Common myeloid progenitor, CD34-positive (primary cell): ENCODE results near the gene MCM7.
"Not testable (repeated sequence)": the region's sequence is repeated elsewhere in the genome, so short reads cannot be mapped to it uniquely, and the experiment has no call there.

Source experiments
- CTCF ChIA-PET: fragments of 350-600 bp; sonication (Branson Sonifier 250); formaldehyde crosslinking; loops from one replicate; lab custom pipeline; 2021; ENCODE audit warnings: antibody characterized with exemption; lab: Charles Lee
- POLR2A ChIA-PET: fragments of 350-600 bp; sonication (Branson Sonifier 250); formaldehyde crosslinking; loops from one replicate; lab custom pipeline; 2021; ENCODE audit warnings: antibody characterized with exemption; lab: Charles Lee
- DNase-seq, 3 donors: peaks; one replicate each; pipeline versions ENCODE4 v3.0.0 to v3.0.0-alpha.2; 2013
- H3K27ac ChIP-seq, 2 experiments: 1 replicate in 1 of 2; 2 replicates in 1 of 2; pipeline ENCODE4 v1.7.0; 2013; ENCODE audit warnings: inconsistent platforms in 2 of 2, low read length in 2 of 2, mild to moderate bottlenecking in 2 of 2, low read depth in 1 of 2, moderate library complexity in 1 of 2; ENCODE audit not compliant: severe bottlenecking in 2 of 2, insufficient read depth in 1 of 2, poor library complexity in 1 of 2
- H3K27me3 ChIP-seq, 5 experiments: replicated peaks in 2 of 5; 1 replicate in 3 of 5; 2 replicates in 2 of 5; pipeline versions ENCODE4 v1.6.1 to v1.7.0; 2013; ENCODE audit warnings: low read length in 4 of 5, mild to moderate bottlenecking in 2 of 5, moderate library complexity in 2 of 5, inconsistent platforms in 1 of 5; ENCODE audit not compliant: insufficient read depth in 5 of 5, control insufficient read depth in 4 of 5
- H3K36me3 ChIP-seq, 4 experiments: 1 replicate in 2 of 4; 2 replicates in 2 of 4; pipeline versions ENCODE4 v1.6.1 to v1.7.0; 2013; ENCODE audit warnings: low read length in 3 of 4, control low read depth in 1 of 4, mild to moderate bottlenecking in 1 of 4; ENCODE audit not compliant: control insufficient read depth in 4 of 4, insufficient read depth in 4 of 4
- H3K4me1 ChIP-seq, 4 experiments: 1 replicate in 3 of 4; 2 replicates in 1 of 4; pipeline versions ENCODE4 v1.6.1 to v1.7.1; 2013; ENCODE audit warnings: low read length in 3 of 4, mild to moderate bottlenecking in 3 of 4, control low read depth in 1 of 4, inconsistent platforms in 1 of 4, moderate library complexity in 1 of 4; ENCODE audit not compliant: control insufficient read depth in 4 of 4, insufficient read depth in 4 of 4; ENCODE audit errors: control extremely low read depth in 1 of 4
- H3K4me3 ChIP-seq, 7 experiments: 1 replicate in 4 of 7; 2 replicates in 3 of 7; pipeline versions ENCODE4 v1.5.1 to v1.7.0; 2013; ENCODE audit warnings: mild to moderate bottlenecking in 7 of 7, low read length in 6 of 7, moderate library complexity in 6 of 7, inconsistent platforms in 2 of 7, low read depth in 2 of 7, control low read depth in 1 of 7; ENCODE audit not compliant: insufficient read depth in 4 of 7, control insufficient read depth in 1 of 7; ENCODE audit errors: extremely low read depth in 1 of 7
- H3K9me3 ChIP-seq, 5 experiments: 1 replicate in 4 of 5; 2 replicates in 1 of 5; pipeline versions ENCODE4 v1.6.1 to v1.7.1; 2013; ENCODE audit warnings: low read length in 4 of 5, mild to moderate bottlenecking in 2 of 5, inconsistent platforms in 1 of 5, low read depth in 1 of 5, moderate library complexity in 1 of 5; ENCODE audit not compliant: control insufficient read depth in 4 of 5, insufficient read depth in 2 of 5; ENCODE audit errors: control extremely low read depth in 1 of 5
- WGBS: methylation state at CpG from one replicate; pipeline ENCODE4 v1.1.5; 2013; ENCODE audit not compliant: insufficient coverage; 5-methylcytosine and 5-hydroxymethylcytosine counted together

MCM7 gene

DNA sequence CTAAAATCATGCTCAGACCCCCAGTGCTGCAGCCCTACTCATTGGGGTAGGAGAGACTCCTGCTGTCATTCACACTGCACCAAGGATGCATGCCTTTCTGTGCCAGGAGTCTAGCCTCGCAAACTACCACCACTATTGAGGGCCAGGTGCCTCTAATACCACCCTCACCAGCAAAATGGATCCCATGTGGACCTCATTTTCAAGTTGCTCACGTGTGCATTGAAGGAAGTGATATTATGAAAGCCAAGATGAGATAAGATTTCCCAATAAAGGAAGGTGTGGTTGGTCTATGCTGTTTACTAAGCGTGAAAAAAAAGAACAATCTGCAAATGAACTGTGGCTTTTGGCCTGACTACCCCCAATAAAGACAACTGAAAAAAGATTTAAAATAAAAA is 40.4 kb upstream of the MCM7 start:
- no peaks in the 10 kb centered on the region for H3K9me3 ChIP-seq
- H3K36me3 ChIP-seq = no peaks in the 10 kb centered on the region
- CTCF ChIA-PET = interaction anchor here (1.1 to 3.8 kb wide), 2 partner anchors 10 to 13 kb away, joined by 3 to 20 read pairs; no protein-coding TSS in a partner anchor
- peaks cover 2 to 14% (median 8%) of the 10 kb centered on the region in 4 experiments for H3K4me1 ChIP-seq
- POLR2A ChIA-PET = no interaction called here
- WGBS = 0% methylated on average over 1 of the region's 3 CpGs
- no peaks in the 10 kb centered on the region for H3K27me3 ChIP-seq
- no peak overlapping the region for H3K27ac ChIP-seq
- H3K4me3 ChIP-seq = no peak overlapping the region
- peak in 1 of 3 donors; percentile 27 for DNase-seq

DNA sequence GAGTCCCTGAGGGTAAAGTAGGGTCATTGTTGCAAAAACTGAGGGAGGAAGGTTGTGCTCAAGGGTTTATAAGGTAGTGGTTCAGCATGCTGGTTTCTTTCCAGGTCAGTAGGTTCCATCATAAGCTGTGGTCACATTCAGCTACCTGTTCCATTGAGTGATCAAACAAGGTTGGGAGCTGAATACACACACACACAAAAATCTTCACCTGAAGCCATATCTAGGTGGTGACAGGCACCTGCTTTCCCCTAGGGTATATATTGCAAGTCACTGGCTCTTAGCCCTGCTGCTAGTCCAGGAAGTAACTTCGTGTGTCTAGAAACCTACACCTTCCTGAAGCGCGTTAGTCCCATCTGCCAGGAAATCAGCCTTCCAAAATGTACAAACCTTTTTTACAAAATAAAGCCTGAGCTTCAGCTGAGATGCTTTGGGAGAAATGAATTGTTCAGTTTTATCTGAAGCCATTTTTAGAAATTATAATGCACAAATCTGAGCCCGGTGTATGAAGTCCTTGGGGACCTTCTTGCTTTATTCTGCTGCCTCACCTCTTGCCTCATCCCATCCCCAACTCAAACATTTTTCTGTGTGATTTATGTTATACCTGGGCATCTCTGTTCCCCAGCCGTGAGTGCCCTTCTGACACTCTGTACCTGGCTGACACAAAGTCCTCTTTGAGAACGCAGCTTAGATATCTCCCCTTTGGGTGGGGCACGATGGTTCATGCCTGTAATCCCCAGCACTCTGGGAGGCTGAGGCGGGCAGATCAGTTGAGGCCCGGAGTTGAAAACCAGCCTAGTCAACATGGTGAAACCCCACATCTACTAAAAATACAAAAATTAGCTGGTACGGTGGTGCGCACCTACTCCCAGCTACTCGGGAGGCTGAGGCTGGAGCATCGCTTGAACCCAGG is 36.9 kb upstream of the MCM7 start:
- ChIA-PET POLR2A (interaction anchor here (0.6 kb wide), 1 partner anchor 1791 kb away, joined by 5 read pairs; no protein-coding TSS in a partner anchor), CTCF (interaction anchor here (1.3 to 11.4 kb wide), 4 partner anchors 10 to 148 kb away, joined by 3 to 127 read pairs (median 4); partner anchors contain the start of gene PVRIG)
- H3K9me3 ChIP-seq = no peaks in the 10 kb centered on the region
- WGBS = 67% methylated on average over 4 of the region's 13 CpGs
- DNase-seq = no peak
- no peaks in the 10 kb centered on the region for H3K36me3 ChIP-seq
- no peak overlapping the region for H3K27ac ChIP-seq
- no peak overlapping the region for H3K4me3 ChIP-seq
- peaks cover 2 to 14% (median 8%) of the 10 kb centered on the region in 4 experiments for H3K4me1 ChIP-seq
- no peaks in the 10 kb centered on the region for H3K27me3 ChIP-seq

DNA sequence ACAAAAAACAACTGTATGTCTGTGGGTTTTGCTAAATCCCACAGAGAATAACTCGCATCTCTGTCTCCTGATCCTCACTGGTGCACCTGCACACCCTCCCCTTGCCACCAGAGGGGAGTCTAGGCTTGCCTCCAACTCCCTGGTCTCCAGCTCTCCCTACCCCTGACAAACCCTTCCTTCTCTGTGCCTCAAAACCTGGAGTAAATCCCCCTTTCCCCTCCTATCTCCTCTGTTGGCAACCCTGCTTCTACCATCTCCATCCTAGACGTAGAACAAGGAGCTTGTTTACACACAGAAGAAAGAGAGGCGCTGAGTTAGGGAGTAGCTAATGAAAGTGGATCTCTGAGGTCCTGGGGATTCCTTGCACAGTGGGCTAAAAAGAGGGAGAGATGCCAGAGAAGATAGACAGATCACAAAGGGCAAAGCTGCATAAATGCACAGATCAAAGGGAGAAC is 31.5 kb upstream of the MCM7 start:
- ChIA-PET POLR2A (interaction anchor here (0.8 to 1.0 kb wide), 2 partner anchors 78 to 85 kb away, joined by 3 read pairs; no protein-coding TSS in a partner anchor), CTCF (interaction anchor here (0.6 to 11.4 kb wide), 30 partner anchors 9 to 215 kb away, joined by 3 to 127 read pairs (median 6); partner anchors contain the start of genes AP4M1, GAL3ST4, LAMTOR4 and MCM7)
- H3K27me3 ChIP-seq = no peaks in the 10 kb centered on the region
- peak; percentile 65 to 76 (median 69) for DNase-seq
- H3K27ac ChIP-seq = no peak overlapping the region
- peaks cover 0 to 14% (median 11%) of the 10 kb centered on the region in 4 experiments for H3K4me1 ChIP-seq
- no peaks in the 10 kb centered on the region for H3K9me3 ChIP-seq
- no peak overlapping the region for H3K4me3 ChIP-seq
- H3K36me3 ChIP-seq = no peaks in the 10 kb centered on the region
- 56% methylated on average over 2 of the region's 3 CpGs for WGBS

DNA sequence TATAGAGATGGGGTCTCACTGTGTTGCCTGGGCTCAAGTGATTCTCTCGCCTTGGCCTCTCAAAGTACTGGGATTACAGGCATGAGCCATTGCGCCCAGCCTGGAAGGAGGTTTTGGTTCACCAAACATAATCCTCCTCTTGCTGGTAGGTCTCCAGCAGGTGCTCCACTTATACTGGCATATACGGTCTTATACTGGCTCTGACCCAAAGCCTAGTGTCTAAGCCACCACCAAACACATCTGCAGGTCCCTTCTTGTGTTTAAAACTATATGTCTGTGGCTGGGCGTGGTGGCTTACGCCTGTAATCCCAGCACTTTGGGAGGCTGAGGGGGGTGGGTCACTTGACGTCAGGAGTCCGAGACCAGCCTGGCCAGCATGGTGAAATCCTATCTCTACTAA is 30.9 kb upstream of the MCM7 start:
- Histone ChIP-seq H3K27me3 (no peaks in the 10 kb centered on the region), H3K36me3 (no peaks in the 10 kb centered on the region), H3K4me1 (peaks cover 0 to 19% (median 15%) of the 10 kb centered on the region in 4 experiments), H3K9me3 (no peaks in the 10 kb centered on the region), H3K27ac (no peak overlapping the region), H3K4me3 (no peak overlapping the region)
- DNase-seq = no peak
- CTCF ChIA-PET = interaction anchor here (1.1 to 11.4 kb wide), 24 partner anchors 8 to 215 kb away, joined by 3 to 127 read pairs (median 6); partner anchors contain the start of genes AP4M1, GAL3ST4, LAMTOR4 and PVRIG
- WGBS = 62% methylated on average over 5 of the region's 7 CpGs
- POLR2A ChIA-PET = interaction anchor here (0.8 to 1.0 kb wide), 3 partner anchors 51 to 85 kb away, joined by 3 to 6 read pairs (median 3); no protein-coding TSS in a partner anchor

DNA sequence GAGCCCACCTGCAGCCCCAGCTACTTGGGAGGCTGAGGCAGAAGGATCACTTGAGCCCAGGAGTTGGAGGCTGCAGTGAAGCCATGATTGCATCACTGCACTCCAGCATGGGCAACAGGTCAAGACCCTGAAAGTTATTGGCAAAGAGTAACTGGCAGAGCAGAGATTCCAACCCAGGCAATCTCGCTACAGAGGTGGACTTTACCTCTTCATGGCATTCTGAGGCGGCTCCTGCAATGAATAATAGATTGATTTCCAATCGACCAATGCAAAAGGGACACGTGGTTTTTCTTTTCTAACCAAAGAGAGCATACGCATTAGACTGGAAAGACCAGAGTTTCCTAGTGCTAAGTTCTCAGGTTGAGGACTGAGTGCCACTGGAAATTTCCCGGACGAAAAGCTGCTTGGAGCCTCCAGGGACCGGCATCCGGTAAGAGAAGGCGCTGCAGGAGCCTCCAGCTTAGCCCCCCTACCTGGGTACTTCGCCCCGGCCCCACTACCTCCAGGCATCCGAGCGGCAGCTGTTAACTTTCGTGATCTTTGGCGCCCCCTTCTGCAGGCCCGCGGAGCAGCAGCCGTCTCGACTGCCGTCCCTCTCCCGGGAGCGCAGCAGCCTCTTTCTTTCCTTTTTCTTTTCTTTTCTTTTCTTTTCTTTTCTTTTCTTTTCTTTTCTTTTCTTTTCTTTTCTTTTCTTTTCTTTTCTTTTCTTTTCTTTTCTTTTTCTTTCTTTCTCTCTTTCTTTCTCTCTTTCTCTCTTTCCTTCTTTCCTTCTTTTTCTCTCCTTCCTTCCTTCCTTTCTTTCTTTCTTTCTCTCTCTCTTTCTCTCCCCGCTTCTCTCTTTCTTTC is 29.6 kb upstream of the MCM7 start:
- ChIA-PET CTCF (interaction anchor here (0.7 to 11.4 kb wide), 16 partner anchors 10 to 88 kb away, joined by 3 to 127 read pairs (median 4); partner anchors contain the start of genes AP4M1, LAMTOR4, MCM7 and PVRIG), POLR2A (interaction anchor here (1.1 kb wide), 1 partner anchor 49 kb away, joined by 4 read pairs; no protein-coding TSS in a partner anchor)
- H3K27me3 ChIP-seq = no peaks in the 10 kb centered on the region
- no peak overlapping the region for H3K27ac ChIP-seq
- DNase-seq = peak; percentile 61 to 77 (median 74)
- no peaks in the 10 kb centered on the region for H3K36me3 ChIP-seq
- H3K4me1 ChIP-seq = peaks cover 0 to 24% (median 23%) of the 10 kb centered on the region in 4 experiments
- 16% methylated on average over 22 of the region's 24 CpGs for WGBS
- H3K9me3 ChIP-seq = no peaks in the 10 kb centered on the region
- H3K4me3 ChIP-seq = peak overlapping the region in 2 of 7 experiments; percentile 4 to 59

DNA sequence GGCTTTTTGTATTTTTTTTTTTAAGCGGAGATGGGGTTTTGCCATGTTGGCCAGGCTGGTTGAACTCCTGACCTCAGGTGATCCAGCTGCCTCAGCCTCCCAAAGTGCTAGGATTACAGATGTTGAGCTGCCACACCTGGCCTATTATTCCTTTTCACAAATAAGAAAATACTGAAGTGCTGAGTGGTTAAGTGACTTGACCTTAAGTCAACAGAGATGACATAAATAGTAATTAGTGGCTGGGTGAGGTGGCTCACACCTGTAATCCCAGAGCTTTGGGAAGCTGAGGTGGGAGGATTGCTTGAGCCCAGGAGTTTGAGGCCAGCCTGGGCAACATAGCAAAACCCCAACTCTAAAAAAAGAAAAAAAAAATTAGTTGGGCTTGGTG is 29.0 kb upstream of the MCM7 start:
- H3K9me3 ChIP-seq, H3K27ac ChIP-seq, H3K36me3 ChIP-seq, DNase-seq, H3K4me3 ChIP-seq, H3K27me3 ChIP-seq: not testable (repeated sequence)
- CTCF ChIA-PET = interaction anchor here (0.7 to 11.4 kb wide), 15 partner anchors 9 to 89 kb away, joined by 3 to 127 read pairs (median 5); partner anchors contain the start of genes AP4M1, LAMTOR4, MCM7 and PVRIG
- 100% methylated on average over 1 of the region's 1 CpG for WGBS
- peaks cover 0 to 28% (median 24%) of the 10 kb centered on the region in 4 experiments for H3K4me1 ChIP-seq
- POLR2A ChIA-PET = interaction anchor here (0.6 kb wide), 1 partner anchor 722 kb away, joined by 4 read pairs; the partner anchor contains the start of genes BUD31 and PDAP1
